Esophagus squamous epithelium (tissue), 4 donors: ENCODE data around the gene RAB13.

Experiments
- POLR2A ChIP-seq, 4 donors: fragments of 450-650 bp; IDR thresholded peaks; one replicate each; pipeline ENCODE4 v1.6.1; 2017; ENCODE audit warnings: antibody characterized with exemption in 4 of 4, mild to moderate bottlenecking in 4 of 4, moderate library complexity in 3 of 4
- TF ChIP-seq, protein P1 (sequence below), 6 experiments: fragments of 450-650 bp in 4 of 6; fragments of 200-600 bp in 2 of 6; sonication (generic) in 2 of 6; IDR thresholded peaks; one replicate each; pipeline ENCODE4 v1.5.1; 2016 to 2019; ENCODE audit warnings: antibody characterized with exemption in 6 of 6, mild to moderate bottlenecking in 4 of 6, moderate library complexity in 4 of 6

DNA sequence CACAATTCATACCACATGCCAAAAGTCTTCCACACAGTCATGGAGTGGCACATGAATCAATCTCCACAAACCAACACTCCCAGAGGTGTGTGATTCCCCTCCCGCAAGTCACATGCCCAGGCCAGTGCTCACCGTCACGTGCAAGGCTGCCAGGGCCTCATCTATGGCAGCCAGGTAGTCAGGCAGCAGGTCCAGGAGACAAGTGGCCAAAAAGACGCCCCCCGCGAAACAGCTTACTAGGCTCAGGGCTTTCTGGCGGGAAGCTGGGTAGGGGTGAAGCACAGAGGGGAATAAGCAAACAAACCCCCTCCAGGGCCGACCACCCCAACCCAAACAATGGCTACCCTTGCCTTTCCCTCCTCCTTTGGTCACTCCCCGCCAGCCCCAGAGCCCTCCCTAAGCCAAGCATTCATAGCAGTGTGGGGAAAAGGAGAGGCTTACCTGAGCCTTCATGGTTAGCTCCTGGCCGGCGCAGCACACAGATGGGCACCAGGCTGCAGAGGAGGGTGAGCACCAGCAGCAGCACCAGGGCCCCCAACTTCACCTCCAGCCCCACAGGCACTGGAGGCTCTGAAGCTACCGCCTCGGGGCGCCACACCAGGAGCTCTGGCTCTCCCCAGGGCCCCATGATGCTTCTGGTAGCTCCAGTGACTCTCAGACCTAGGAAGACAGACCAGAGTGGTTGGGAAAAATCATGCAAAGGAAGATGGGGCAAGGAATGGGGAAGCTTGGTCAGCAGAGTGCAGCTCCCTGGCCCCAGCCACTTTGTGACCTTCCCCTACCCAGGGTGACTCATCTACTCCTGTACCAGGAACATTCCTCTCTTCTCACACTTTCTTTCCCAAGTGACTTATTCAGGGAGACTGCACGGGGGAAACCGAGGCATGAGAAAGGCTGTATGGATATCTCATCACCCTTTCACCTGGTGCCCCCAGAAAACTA, 23.8 kb downstream of the RAB13 start:
- TF ChIP-seq, protein P1, sequence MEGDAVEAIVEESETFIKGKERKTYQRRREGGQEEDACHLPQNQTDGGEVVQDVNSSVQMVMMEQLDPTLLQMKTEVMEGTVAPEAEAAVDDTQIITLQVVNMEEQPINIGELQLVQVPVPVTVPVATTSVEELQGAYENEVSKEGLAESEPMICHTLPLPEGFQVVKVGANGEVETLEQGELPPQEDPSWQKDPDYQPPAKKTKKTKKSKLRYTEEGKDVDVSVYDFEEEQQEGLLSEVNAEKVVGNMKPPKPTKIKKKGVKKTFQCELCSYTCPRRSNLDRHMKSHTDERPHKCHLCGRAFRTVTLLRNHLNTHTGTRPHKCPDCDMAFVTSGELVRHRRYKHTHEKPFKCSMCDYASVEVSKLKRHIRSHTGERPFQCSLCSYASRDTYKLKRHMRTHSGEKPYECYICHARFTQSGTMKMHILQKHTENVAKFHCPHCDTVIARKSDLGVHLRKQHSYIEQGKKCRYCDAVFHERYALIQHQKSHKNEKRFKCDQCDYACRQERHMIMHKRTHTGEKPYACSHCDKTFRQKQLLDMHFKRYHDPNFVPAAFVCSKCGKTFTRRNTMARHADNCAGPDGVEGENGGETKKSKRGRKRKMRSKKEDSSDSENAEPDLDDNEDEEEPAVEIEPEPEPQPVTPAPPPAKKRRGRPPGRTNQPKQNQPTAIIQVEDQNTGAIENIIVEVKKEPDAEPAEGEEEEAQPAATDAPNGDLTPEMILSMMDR (IDR thresholded peaks at IDR 0.05), result no peak
- TF ChIP-seq POLR2A (IDR thresholded peaks at IDR 0.05), result no peak
